ENCODE data around the gene SDHC. TPM values are rescaled to one million over a fixed set of nuclear protein-coding genes. Genes with fewer than 3 reads are reported as not detected.

The SDHC gene
- total RNA-seq, 1 donor from 2014 or later = 145 TPM

GRCh38 chr1:161374373-161374772 lies 60.2 kb downstream of the SDHC start:
- Mint-ChIP-seq H3K9me3 (no peaks in the 10 kb centered on the region), H3K36me3 (no peaks in the 10 kb centered on the region), H3K27me3 (ENCODE audit: low read depth) (no peaks in the 10 kb centered on the region), H3K4me3 (no peak overlapping the region), H3K4me1 (no peaks in the 10 kb centered on the region), H3K27ac (no peak overlapping the region)
- no peak for DNase-seq (ENCODE audit: low spot score in 2 of 2, unreplicated experiment in 2 of 2)
- no peak for TF ChIP-seq CTCF (IDR thresholded peaks at IDR 0.05; ENCODE audit: unreplicated experiment)

GRCh38 chr1:161378014-161378413 lies 63.8 kb downstream of the SDHC start:
- no peak overlapping the region for H3K27ac Mint-ChIP-seq
- H3K4me3 Mint-ChIP-seq = no peak overlapping the region
- H3K27me3 Mint-ChIP-seq (ENCODE audit: low read depth) = no peaks in the 10 kb centered on the region
- no peaks in the 10 kb centered on the region for H3K9me3 Mint-ChIP-seq
- H3K4me1 Mint-ChIP-seq = peaks cover 4% of the 10 kb centered on the region
- DNase-seq (ENCODE audit: low spot score in 2 of 2, unreplicated experiment in 2 of 2) = no peak
- H3K36me3 Mint-ChIP-seq = no peaks in the 10 kb centered on the region
- TF ChIP-seq CTCF (IDR thresholded peaks at IDR 0.05; ENCODE audit: unreplicated experiment) = no peak

- H3K4me1 Mint-ChIP-seq = peaks cover 4% of the 10 kb centered on the region
- H3K36me3 Mint-ChIP-seq = no peaks in the 10 kb centered on the region
- H3K4me3 Mint-ChIP-seq = peak overlapping the region; percentile 61
- no peaks in the 10 kb centered on the region for H3K27me3 Mint-ChIP-seq (ENCODE audit: low read depth)
- no peak for TF ChIP-seq CTCF (IDR thresholded peaks at IDR 0.05; ENCODE audit: unreplicated experiment)
- DNase-seq (ENCODE audit: low spot score in 2 of 2, unreplicated experiment in 2 of 2) = no peak
- H3K9me3 Mint-ChIP-seq = no peaks in the 10 kb centered on the region
- no peak overlapping the region for H3K27ac Mint-ChIP-seq
Measured at GRCh38 chr1:161379071-161379470, 64.9 kb downstream of the SDHC start.

- Mint-ChIP-seq H3K36me3 (no peaks in the 10 kb centered on the region), H3K4me1 (peaks cover 4% of the 10 kb centered on the region)
- no peak for TF ChIP-seq CTCF (IDR thresholded peaks at IDR 0.05; ENCODE audit: unreplicated experiment)
Measured at GRCh38 chr1:161381707-161382106, 67.5 kb downstream of the SDHC start.

GRCh38 chr1:161382214-161383019 lies 68.2 kb downstream of the SDHC start:
- Mint-ChIP-seq H3K36me3 (no peaks in the 10 kb centered on the region), H3K9me3 (no peaks in the 10 kb centered on the region), H3K27ac (no peak overlapping the region), H3K4me3 (no peak overlapping the region), H3K27me3 (ENCODE audit: low read depth) (no peaks in the 10 kb centered on the region), H3K4me1 (peaks cover 4% of the 10 kb centered on the region)
- no peak for DNase-seq (ENCODE audit: low spot score in 2 of 2, unreplicated experiment in 2 of 2)
- peak; percentile 75 for TF ChIP-seq CTCF (IDR thresholded peaks at IDR 0.05; ENCODE audit: unreplicated experiment)

More at GRCh38 chr1:161381707-161382106, 67.5 kb downstream of the SDHC start:
- no peak overlapping the region for H3K27ac Mint-ChIP-seq
- no peak for DNase-seq (ENCODE audit: low spot score in 2 of 2, unreplicated experiment in 2 of 2)
- H3K9me3 Mint-ChIP-seq = no peaks in the 10 kb centered on the region
- no peak overlapping the region for H3K4me3 Mint-ChIP-seq
- no peaks in the 10 kb centered on the region for H3K27me3 Mint-ChIP-seq (ENCODE audit: low read depth)
